IMR-90 (cell line): Measurements from ENCODE around the gene YBX1. TPM values are rescaled to one million over a fixed set of nuclear protein-coding genes. Genes with fewer than 3 reads are reported as not detected.

ENCODE experiments used
- ATAC-seq: fragments of 200-7000 bp; cut with Tn5 transposase; 2 replicates; pipeline ENCODE4 v1.9.1; 2020; ENCODE audit warnings: low read depth, mild to moderate bottlenecking, moderate library complexity
- BruUV-seq: library from RNA; stranded (reverse); fragments of 400-500 nt; replicated peaks from 2 replicates; lab custom pipeline; 2021; lab: Mats Ljungman, UMichigan
- CTCF ChIA-PET: fragments of 300-600 bp; formaldehyde crosslinking; extraction: SDS; loops from one replicate; lab custom pipeline; 2021; ENCODE audit warnings: antibody characterized with exemption; lab: Yijun Ruan, JAX
- POLR2A ChIA-PET: fragments of 300-600 bp; sonication (Branson Sonifier 250); formaldehyde crosslinking; loops from one replicate; lab custom pipeline; 2022; ENCODE audit warnings: antibody characterized with exemption; ENCODE audit not compliant: unreplicated experiment; lab: Charles Lee
- DNase-seq: peaks from one replicate; pipeline ENCODE4 v3.0.0; 2013
- H2AFZ ChIP-seq: replicated peaks from 2 replicates; pipeline ENCODE3; 2013; ENCODE audit warnings: low read length, mild to moderate bottlenecking; ENCODE audit not compliant: poor library complexity
- H2AK5ac ChIP-seq: 2 replicates; pipeline ENCODE4 v1.6.1; 2013; ENCODE audit warnings: low read depth, low read length, inconsistent platforms
- H2AK9ac ChIP-seq: replicated peaks from 2 replicates; pipeline ENCODE3; 2013; ENCODE audit warnings: mild to moderate bottlenecking, low read depth, low read length, moderate library complexity; ENCODE audit not compliant: poor library complexity
- H2BK120ac ChIP-seq: 2 replicates; pipeline ENCODE4 v1.6.1; 2013; ENCODE audit warnings: low read depth, low read length, inconsistent platforms
- H2BK15ac ChIP-seq: 3 replicates; pipeline ENCODE4 v1.6.1; 2013; ENCODE audit warnings: low read depth, low read length, inconsistent platforms
- H2BK20ac ChIP-seq: 2 replicates; pipeline ENCODE4 v1.6.1; 2013; ENCODE audit warnings: low read depth, mild to moderate bottlenecking, inconsistent platforms, low read length, moderate library complexity
- H2BK5ac ChIP-seq: 2 replicates; pipeline ENCODE4 v1.6.1; 2013; ENCODE audit warnings: mild to moderate bottlenecking, low read depth, low read length, inconsistent platforms; ENCODE audit not compliant: poor library complexity, severe bottlenecking
- H3K14ac ChIP-seq: replicated peaks from 2 replicates; pipeline ENCODE4 v1.6.1; 2013; ENCODE audit warnings: low read depth, low read length, inconsistent platforms
- H3K18ac ChIP-seq: 2 replicates; pipeline ENCODE4 v1.6.1; 2013; ENCODE audit warnings: low read depth, low read length, control low read depth
- H3K23ac ChIP-seq: 2 replicates; pipeline ENCODE4 v1.6.1; 2013; ENCODE audit warnings: low read depth, low read length, inconsistent platforms
- H3K27ac ChIP-seq: 2 replicates; pipeline ENCODE4 v1.5.1; 2013; ENCODE audit warnings: mild to moderate bottlenecking, control low read depth, low read length; ENCODE audit not compliant: insufficient read depth
- H3K27me3 ChIP-seq: 2 replicates; pipeline ENCODE4 v1.6.1; 2013; ENCODE audit warnings: low read length; ENCODE audit not compliant: control insufficient read depth, insufficient read depth
- H3K36me3 ChIP-seq: 2 replicates; pipeline ENCODE4 v1.6.1; 2013; ENCODE audit warnings: low read length, mixed read lengths; ENCODE audit not compliant: control insufficient read depth, insufficient read depth
- H3K4ac ChIP-seq: 2 replicates; pipeline ENCODE4 v1.6.1; 2013; ENCODE audit warnings: low read depth, low read length, inconsistent platforms
- H3K4me1 ChIP-seq: 2 replicates; pipeline ENCODE4 v1.6.1; 2013; ENCODE audit warnings: low read length, mixed read lengths; ENCODE audit not compliant: control insufficient read depth, insufficient read depth
- H3K4me2 ChIP-seq: 2 replicates; pipeline ENCODE4 v1.6.1; 2013; ENCODE audit warnings: low read depth, mild to moderate bottlenecking, control low read depth, low read length, moderate library complexity
- H3K4me3 ChIP-seq: 2 replicates; pipeline ENCODE4 v1.5.1; 2013; ENCODE audit warnings: low read depth, mild to moderate bottlenecking, control low read depth, low read length, moderate library complexity; ENCODE audit not compliant: insufficient read depth
- H3K56ac ChIP-seq: 2 replicates; pipeline ENCODE4 v1.6.1; 2013; ENCODE audit warnings: low read length, inconsistent platforms; ENCODE audit not compliant: insufficient read depth; ENCODE audit errors: extremely low read depth
- H3K79me1 ChIP-seq, 2 experiments: 2 replicates each; pipeline ENCODE4 v1.6.1; 2013; ENCODE audit warnings: low read length in 2 of 2, inconsistent platforms in 1 of 2, low read depth in 1 of 2
- H3K9ac ChIP-seq: 2 replicates; pipeline ENCODE4 v1.6.1; 2013; ENCODE audit warnings: low read depth, low read length, control low read depth
- H3K9me1 ChIP-seq: 2 replicates; pipeline ENCODE4 v1.6.1; 2013; ENCODE audit warnings: low read length, inconsistent platforms; ENCODE audit not compliant: insufficient read depth
- H3K9me3 ChIP-seq: 2 replicates; pipeline ENCODE4 v1.6.1; 2013; ENCODE audit warnings: low read length; ENCODE audit not compliant: control insufficient read depth, insufficient read depth
- H4K20me1 ChIP-seq: 2 replicates; pipeline ENCODE4 v1.6.1; 2013; ENCODE audit warnings: low read length, inconsistent platforms; ENCODE audit not compliant: insufficient read depth
- H4K5ac ChIP-seq: 2 replicates; pipeline ENCODE4 v1.6.1; 2013; ENCODE audit warnings: mild to moderate bottlenecking, low read depth, low read length, control low read depth
- H4K8ac ChIP-seq, 2 experiments: 2 replicates each; pipeline ENCODE4 v1.6.1; 2013; ENCODE audit warnings: low read depth in 2 of 2, low read length in 2 of 2, control low read depth in 1 of 2, inconsistent platforms in 1 of 2
- H4K91ac ChIP-seq: 2 replicates; pipeline ENCODE4 v1.6.1; 2013; ENCODE audit warnings: low read depth, low read length, inconsistent platforms; ENCODE audit not compliant: insufficient read depth
- BHLHE40 ChIP-seq: fragments of 150-350 bp; IDR thresholded peaks from 2 replicates; pipeline ENCODE4 v1.6.1; 2016; ENCODE audit warnings: mild to moderate bottlenecking, low read depth, low read length
- CEBPB ChIP-seq: IDR thresholded peaks from 2 replicates; pipeline ENCODE4 v1.6.1; 2012; ENCODE audit warnings: low read depth, low read length, improper control_type of control experiment
- CHD1 ChIP-seq: IDR thresholded peaks from 2 replicates; pipeline ENCODE4 v1.6.1; 2012; ENCODE audit warnings: low read depth, low read length, improper control_type of control experiment
- ELK1 ChIP-seq: fragments of 150-350 bp; IDR thresholded peaks from 2 replicates; pipeline ENCODE4 v1.6.1; 2016; ENCODE audit warnings: low read depth, mild to moderate bottlenecking, low read length, moderate library complexity, borderline replicate concordance
- FOS ChIP-seq: fragments of 150-350 bp; IDR thresholded peaks from 2 replicates; pipeline ENCODE4 v1.6.1; 2016; ENCODE audit warnings: low read depth, low read length
- MAFK ChIP-seq: IDR thresholded peaks from 2 replicates; pipeline ENCODE4 v1.6.1; 2012; ENCODE audit warnings: low read depth, low read length, improper control_type of control experiment
- MAZ ChIP-seq: IDR thresholded peaks from 2 replicates; pipeline ENCODE4 v1.6.1; 2012; ENCODE audit warnings: low read depth, mild to moderate bottlenecking, low read length, improper control_type of control experiment, moderate library complexity, borderline replicate concordance
- MXI1 ChIP-seq: IDR thresholded peaks from 2 replicates; pipeline ENCODE4 v1.6.1; 2012; ENCODE audit warnings: low read depth, mild to moderate bottlenecking, low read length, moderate library complexity, borderline replicate concordance
- NFE2L2 ChIP-seq: fragments of 150-350 bp; IDR thresholded peaks from 2 replicates; pipeline ENCODE4 v1.6.1; 2016; ENCODE audit warnings: low read depth, mild to moderate bottlenecking, low read length
- POLR2A ChIP-seq: IDR thresholded peaks from 2 replicates; pipeline ENCODE4 v1.6.1; 2012; ENCODE audit warnings: mild to moderate bottlenecking, low read depth, low read length
- RCOR1 ChIP-seq: IDR thresholded peaks from 2 replicates; pipeline ENCODE4 v1.6.1; 2012; ENCODE audit warnings: mild to moderate bottlenecking, low read length, improper control_type of control experiment; ENCODE audit not compliant: insufficient replicate concordance
- RFX5 ChIP-seq: IDR thresholded peaks from 2 replicates; pipeline ENCODE4 v1.8.0; 2012; ENCODE audit warnings: low read depth, mild to moderate bottlenecking, low read length, moderate library complexity
- SMC3 ChIP-seq: fragments of 150-350 bp; IDR thresholded peaks from 2 replicates; pipeline ENCODE4 v1.6.1; 2016; ENCODE audit warnings: low read depth, mild to moderate bottlenecking, antibody characterized with exemption, low read length, moderate library complexity
- USF2 ChIP-seq: fragments of 150-350 bp; IDR thresholded peaks from 2 replicates; pipeline ENCODE4 v1.6.1; 2017; ENCODE audit warnings: mild to moderate bottlenecking, antibody characterized with exemption, low read length, low read depth
- WGBS, 2 experiments: methylation state at CpG; one replicate each; pipeline versions ENCODE4 v1.1.5 to v1.1.7; 2013; ENCODE audit warnings: missing lambda C conversion rate in 2 of 2; ENCODE audit not compliant: insufficient read length in 1 of 2; ENCODE audit errors: extremely low coverage in 2 of 2; 5-methylcytosine and 5-hydroxymethylcytosine counted together
- dilution Hi-C: fragments of 300-500 bp; cut with HindIII; formaldehyde crosslinking; loops from one replicate; pipeline ENCODE4 v1.14.3; 2018; ENCODE audit warnings: low sequenced_read_pairs; ENCODE audit not compliant: unreplicated experiment
- in situ Hi-C: fragments of 300-500 bp; cut with MboI; formaldehyde crosslinking; loops from 3 replicates; pipeline ENCODE4 v1.14.3; 2019; ENCODE audit warnings: low sequenced_read_pairs, inconsistent platforms, mixed read lengths
- intact Hi-C: fragments of 100-400 bp; cut with micrococcal nuclease; formaldehyde crosslinking; loops from 2 replicates; pipeline ENCODE4 v1.10.0; 2022
- polyA plus RNA-seq, 3 experiments: library from polyadenylated mRNA; depleted of rRNA; stranded (reverse); fragments of >200 nt; gene quantifications; 2 replicates each; pipeline ENCODE4 v1.2.3, GENCODE V29; 2012; ENCODE audit warnings: low replicate concordance in 1 of 3
- total RNA-seq: library from RNA; depleted of rRNA; stranded (reverse); fragments of >200 nt; gene quantifications from 2 replicates; pipeline ENCODE4 v1.2.3, GENCODE V29; 2012

Gene YBX1
- total and polyA plus RNA-seq, 2 of the 4 experiments (the other 2 are of a cell fraction), result 605 to 843 TPM

- no peaks in the 10 kb centered on the region for H4K20me1 ChIP-seq
- ChIA-PET POLR2A (no interaction called here), CTCF (no interaction called here)
- BruUV-seq, result no TSS peak
- H2AK9ac ChIP-seq, result no peak overlapping the region
- no peak overlapping the region for H3K4me3 ChIP-seq
- no peak overlapping the region for H4K8ac ChIP-seq
- H3K9me1 ChIP-seq, result no peaks in the 10 kb centered on the region
- H2BK20ac ChIP-seq, result no peak overlapping the region
- H4K91ac ChIP-seq, result no peak overlapping the region
- no peak overlapping the region for H3K27ac ChIP-seq
- H3K36me3 ChIP-seq, result no peaks in the 10 kb centered on the region
- H2AFZ ChIP-seq, result peak overlapping the region; percentile 76
- intact Hi-C loops, result no loop called here
- no peak overlapping the region for H3K18ac ChIP-seq
- H3K9me3 ChIP-seq, result no peaks in the 10 kb centered on the region
- H3K4ac ChIP-seq, result no peak overlapping the region
- TF ChIP-seq CHD1 (no peak), USF2 (no peak), NFE2L2 (no peak), BHLHE40 (no peak), POLR2A (no peak), ELK1 (no peak), MXI1 (no peak), RCOR1 (no peak), CEBPB (no peak), FOS (no peak), MAFK (no peak), MAZ (no peak), RFX5 (no peak), SMC3 (no peak)
- H2BK120ac ChIP-seq, result no peak overlapping the region
- no peak overlapping the region for H3K9ac ChIP-seq
- H3K23ac ChIP-seq, result no peak overlapping the region
- dilution Hi-C loops, result no loop called here
- no peak overlapping the region for H2BK5ac ChIP-seq
- WGBS, 2 experiments, result 73% methylated on average over 4 of the region's 5 CpGs; no CpG with 5 or more reads in 1 of the 2 experiments
- no peaks in the 10 kb centered on the region for H3K4me1 ChIP-seq
- no peak overlapping the region for H2AK5ac ChIP-seq
- H2BK15ac ChIP-seq, result no peak overlapping the region
- H3K56ac ChIP-seq, result no peak overlapping the region
- in situ Hi-C loops, result no loop called here
- no peak overlapping the region for H4K5ac ChIP-seq
- no peaks in the 10 kb centered on the region for H3K79me1 ChIP-seq
- no peak for DNase-seq
- no peak overlapping the region for H3K14ac ChIP-seq
- no peak for ATAC-seq
- H3K27me3 ChIP-seq, result no peaks in the 10 kb centered on the region; the same call in 1 of the 2 replicates
- H3K4me2 ChIP-seq, result no peak overlapping the region
Measured at GRCh38 chr1:42737257-42737656, 55.0 kb downstream of the YBX1 start.
